Central memory CD8-positive, alpha-beta T cell (primary cell): ENCODE measurements around the gene RNU6-1.

Experiments used
- ATAC-seq: fragments of 150-1000 bp; cut with Tn5 transposase; replicated peaks from 2 replicates; pipeline ENCODE4 v1.10.0; 2022; ENCODE audit warnings: mild to moderate bottlenecking, moderate FRiP score, moderate number of reproducible peaks; ENCODE audit not compliant: poor library complexity, severe bottlenecking; ENCODE audit errors: extremely low read depth
- DNase-seq, 2 donors: peaks; one replicate each; pipeline ENCODE4 v3.0.0; 2021; ENCODE audit warnings: low spot score in 2 of 2
- H3K27ac Mint-ChIP-seq: one replicate; pipeline ENCODE4 v1.8.0; 2022; ENCODE audit warnings: low read depth, mild to moderate bottlenecking, moderate library complexity, mixed read lengths
- H3K27me3 Mint-ChIP-seq: one replicate; pipeline ENCODE4 v1.8.0; 2022; ENCODE audit warnings: mixed read lengths
- H3K36me3 Mint-ChIP-seq: one replicate; pipeline ENCODE4 v1.8.0; 2022; ENCODE audit warnings: mild to moderate bottlenecking, moderate library complexity, mixed read lengths; ENCODE audit not compliant: insufficient read depth
- H3K4me1 Mint-ChIP-seq: one replicate; pipeline ENCODE4 v1.8.0; 2022; ENCODE audit warnings: mixed read lengths
- H3K4me3 Mint-ChIP-seq: one replicate; pipeline ENCODE4 v1.8.0; 2022; ENCODE audit warnings: mild to moderate bottlenecking, moderate library complexity, mixed read lengths
- H3K9me3 Mint-ChIP-seq: one replicate; pipeline ENCODE4 v1.8.0; 2022; ENCODE audit warnings: mixed read lengths

The RNU6-1 gene

DNA sequence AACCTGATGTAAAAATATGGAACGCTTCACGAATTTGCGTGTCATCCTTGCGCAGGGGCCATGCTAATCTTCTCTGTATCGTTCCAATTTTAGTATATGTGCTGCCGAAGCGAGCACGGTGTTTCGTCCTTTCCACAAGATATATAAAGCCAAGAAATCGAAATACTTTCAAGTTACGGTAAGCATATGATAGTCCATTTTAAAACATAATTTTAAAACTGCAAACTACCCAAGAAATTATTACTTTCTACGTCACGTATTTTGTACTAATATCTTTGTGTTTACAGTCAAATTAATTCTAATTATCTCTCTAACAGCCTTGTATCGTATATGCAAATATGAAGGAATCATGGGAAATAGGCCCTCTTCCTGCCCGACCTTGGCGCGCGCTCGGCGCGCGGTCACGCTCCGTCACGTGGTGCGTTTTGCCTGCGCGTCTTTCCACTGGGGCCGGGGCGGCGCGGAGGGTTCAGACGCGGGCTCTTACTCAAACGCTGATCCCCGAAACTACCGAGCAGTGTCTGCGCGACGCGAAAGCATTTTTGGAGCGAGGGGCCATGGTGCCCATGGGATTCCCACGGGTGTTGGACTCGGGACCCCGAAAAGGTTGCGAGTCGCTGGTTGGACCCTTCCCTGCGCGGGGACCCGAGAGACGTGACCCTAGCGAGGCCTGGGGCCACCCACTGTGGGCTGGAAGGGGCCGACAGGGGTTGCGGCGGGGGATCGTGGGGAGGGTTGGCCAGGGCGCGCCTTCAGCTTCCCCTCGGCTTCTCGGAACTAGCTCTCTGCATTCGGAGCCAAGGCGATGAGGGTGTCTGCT is at the start of gene RNU6-1:
Gene RNU6-1, minus strand, starts transcription at position 117 of the 820 bp plus-strand sequence.
- H3K4me1 Mint-ChIP-seq = peaks cover 34% of the 10 kb centered on the region
- no peaks in the 10 kb centered on the region for H3K9me3 Mint-ChIP-seq
- H3K27ac Mint-ChIP-seq = peak within 1 kb of the TSS; percentile 100
- peaks cover 11% of the 10 kb centered on the region for H3K27me3 Mint-ChIP-seq
- H3K36me3 Mint-ChIP-seq = peaks cover 21% of the 10 kb centered on the region
- DNase-seq (peak; percentile 91 to 94), ATAC-seq (peak; percentile 91)
- H3K4me3 Mint-ChIP-seq = peak within 1 kb of the TSS; percentile 91

DNA sequence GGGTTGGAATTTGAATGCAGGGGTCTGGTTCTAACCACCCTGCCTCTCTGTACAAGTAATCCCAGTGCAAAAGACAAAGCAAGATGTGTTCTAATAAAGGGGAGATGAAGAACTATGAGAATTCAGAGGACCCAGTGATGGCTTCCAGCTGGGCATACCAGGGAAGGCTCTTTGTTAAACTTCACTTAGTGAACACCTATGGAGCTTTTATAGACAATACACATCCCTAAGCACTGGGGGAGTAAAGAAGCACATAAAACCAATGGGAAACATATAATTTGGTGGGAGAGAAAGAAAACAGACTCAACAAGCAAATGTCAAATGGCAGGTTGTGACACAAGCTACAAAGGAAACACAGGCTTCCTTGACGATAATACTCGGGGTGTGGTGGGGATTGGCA is 47.9 kb upstream of the RNU6-1 start:
- Mint-ChIP-seq H3K4me3 (no peak overlapping the region), H3K27ac (no peak overlapping the region), H3K4me1 (peaks cover 6% of the 10 kb centered on the region), H3K9me3 (no peaks in the 10 kb centered on the region), H3K36me3 (peaks cover 2% of the 10 kb centered on the region), H3K27me3 (peaks cover 54% of the 10 kb centered on the region)
- ATAC-seq = no peak
- DNase-seq = no peak

DNA sequence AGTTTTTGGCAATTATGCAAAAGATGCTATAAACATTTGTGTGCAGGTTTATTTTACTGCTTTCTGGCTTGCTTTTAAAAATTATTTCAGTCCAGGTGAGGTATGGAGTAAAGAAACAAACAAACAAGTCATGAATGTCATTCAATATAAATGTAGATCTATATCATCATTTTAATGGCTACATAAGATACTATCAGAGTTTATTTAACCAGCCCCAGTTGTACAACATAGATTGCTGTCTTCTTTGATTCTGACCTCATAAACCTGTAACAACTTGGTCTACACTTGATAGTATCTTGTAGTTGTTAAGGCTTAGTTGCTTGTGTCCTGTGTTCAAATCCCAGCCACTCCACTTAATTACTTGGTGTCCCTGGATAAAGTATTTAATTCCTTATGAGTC is 46.0 kb upstream of the RNU6-1 start:
- H3K36me3 Mint-ChIP-seq = peaks cover 2% of the 10 kb centered on the region
- H3K4me3 Mint-ChIP-seq = peak overlapping the region; percentile 50
- no peaks in the 10 kb centered on the region for H3K9me3 Mint-ChIP-seq
- ATAC-seq (no peak), DNase-seq (no peak)
- no peak overlapping the region for H3K27ac Mint-ChIP-seq
- H3K4me1 Mint-ChIP-seq = peaks cover 6% of the 10 kb centered on the region
- H3K27me3 Mint-ChIP-seq = peaks cover 44% of the 10 kb centered on the region

DNA sequence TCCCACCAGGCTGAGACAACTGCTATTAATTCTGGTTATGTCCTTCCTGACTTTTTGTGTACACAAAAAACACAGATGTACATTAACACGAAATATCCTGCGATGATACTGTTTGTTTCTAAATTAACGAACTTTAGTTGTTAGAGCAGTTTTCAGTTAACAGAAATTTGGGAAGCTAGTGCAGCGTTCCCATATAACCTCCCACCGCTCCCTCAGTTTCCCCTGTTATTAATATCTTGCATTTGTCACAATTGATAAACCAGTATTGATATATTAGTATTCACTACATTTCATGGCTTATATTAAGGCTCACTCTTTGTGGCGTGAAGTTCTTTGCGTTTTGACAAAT is 45.3 kb upstream of the RNU6-1 start:
- H3K4me3 Mint-ChIP-seq = peak overlapping the region; percentile 50
- peaks cover 2% of the 10 kb centered on the region for H3K36me3 Mint-ChIP-seq
- H3K27me3 Mint-ChIP-seq = peaks cover 38% of the 10 kb centered on the region
- H3K9me3 Mint-ChIP-seq = no peaks in the 10 kb centered on the region
- DNase-seq = no peak
- peaks cover 6% of the 10 kb centered on the region for H3K4me1 Mint-ChIP-seq
- ATAC-seq = no peak
- H3K27ac Mint-ChIP-seq = no peak overlapping the region

DNA sequence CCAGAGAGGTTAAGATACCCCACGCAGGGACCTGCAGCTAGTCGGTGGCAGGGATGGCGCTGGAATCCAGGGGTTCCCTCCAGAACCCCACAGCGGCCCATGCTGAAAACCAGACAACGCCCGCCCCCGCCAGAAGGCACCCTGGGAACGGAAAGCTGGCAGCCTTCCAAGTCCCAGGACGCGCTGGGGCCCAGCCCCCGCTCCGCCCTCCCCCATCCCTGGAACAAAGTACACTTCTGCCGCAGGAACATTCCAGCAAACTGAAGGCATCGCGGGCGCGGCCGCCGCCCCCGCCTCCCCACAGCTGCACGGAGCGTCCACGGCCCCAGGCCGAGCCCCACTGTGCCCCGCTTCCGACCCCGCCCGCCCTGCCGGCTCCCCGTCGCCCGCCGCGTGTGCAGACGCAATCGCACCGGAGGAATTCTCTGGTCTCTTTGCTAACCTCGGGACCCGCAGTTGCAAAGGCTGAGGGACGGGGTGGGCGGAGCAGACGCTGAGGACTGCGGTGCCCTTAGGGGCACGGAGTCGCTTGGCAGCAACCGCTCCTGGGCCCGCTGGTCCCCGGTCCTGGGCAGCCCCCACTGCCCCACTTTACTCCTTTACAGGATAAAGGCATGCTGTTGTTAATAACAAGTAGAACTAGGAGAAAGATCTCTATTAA is 44.8 kb upstream of the RNU6-1 start:
- H3K27me3 Mint-ChIP-seq = peaks cover 33% of the 10 kb centered on the region
- H3K4me1 Mint-ChIP-seq = peaks cover 6% of the 10 kb centered on the region
- no peak overlapping the region for H3K27ac Mint-ChIP-seq
- DNase-seq (peak in 1 of 2 donors; percentile 20), ATAC-seq (peak; percentile 82)
- H3K9me3 Mint-ChIP-seq = no peaks in the 10 kb centered on the region
- peaks cover 4% of the 10 kb centered on the region for H3K36me3 Mint-ChIP-seq
- H3K4me3 Mint-ChIP-seq = peak overlapping the region; percentile 50

DNA sequence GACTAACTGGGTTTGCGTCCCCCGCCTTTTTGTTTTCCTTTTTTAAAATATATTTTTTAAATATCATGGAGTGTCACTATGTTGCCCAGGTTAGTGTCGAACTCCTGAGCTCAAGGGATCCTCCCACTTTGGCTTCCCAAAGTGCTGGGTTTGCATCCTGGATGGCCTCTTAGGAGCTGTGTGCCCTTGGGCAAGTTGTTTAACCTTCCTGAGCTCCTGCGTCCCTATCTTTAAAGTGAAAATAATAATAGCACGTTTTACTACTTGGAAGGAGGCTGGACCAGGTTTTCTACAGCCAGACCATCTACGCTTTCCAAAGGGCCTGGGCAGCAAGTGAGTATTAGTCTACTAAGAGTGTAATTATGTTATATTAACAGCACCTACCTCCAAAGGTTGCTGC is 44.2 kb upstream of the RNU6-1 start:
- ATAC-seq = no peak
- Mint-ChIP-seq H3K4me1 (peaks cover 6% of the 10 kb centered on the region), H3K27me3 (peaks cover 28% of the 10 kb centered on the region), H3K27ac (no peak overlapping the region), H3K4me3 (no peak overlapping the region), H3K9me3 (no peaks in the 10 kb centered on the region), H3K36me3 (peaks cover 2% of the 10 kb centered on the region)
- no peak for DNase-seq

DNA sequence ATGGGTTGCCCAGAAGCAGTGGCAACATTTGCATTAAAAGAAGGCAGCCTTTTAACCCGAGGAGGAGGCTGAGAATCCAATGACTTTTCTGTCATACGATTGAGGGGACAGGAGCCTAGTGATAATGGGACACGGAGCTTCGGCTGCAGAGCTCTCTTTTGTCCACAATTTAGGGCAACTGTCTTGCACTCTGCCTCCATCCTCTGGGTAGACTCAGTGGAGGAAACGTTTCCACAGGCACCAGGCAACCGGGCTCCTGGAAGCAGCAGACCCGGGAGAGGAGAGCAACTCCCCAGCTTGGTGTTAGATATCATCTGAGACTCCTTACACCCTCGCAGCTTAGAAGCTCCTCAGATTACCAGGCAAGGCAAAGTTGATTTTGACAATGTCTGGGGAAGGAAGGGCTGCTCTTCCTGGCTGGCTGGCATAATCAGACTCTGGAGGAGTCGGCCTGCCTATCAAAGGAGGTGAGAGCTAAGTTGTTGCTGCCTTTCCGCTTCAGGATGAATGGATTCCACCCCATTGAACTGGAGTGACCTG is 43.5 kb upstream of the RNU6-1 start:
- Mint-ChIP-seq H3K27ac (no peak overlapping the region), H3K4me3 (no peak overlapping the region), H3K9me3 (no peaks in the 10 kb centered on the region), H3K27me3 (peaks cover 28% of the 10 kb centered on the region), H3K4me1 (peaks cover 6% of the 10 kb centered on the region), H3K36me3 (peaks cover 2% of the 10 kb centered on the region)
- no peak for ATAC-seq
- no peak for DNase-seq

DNA sequence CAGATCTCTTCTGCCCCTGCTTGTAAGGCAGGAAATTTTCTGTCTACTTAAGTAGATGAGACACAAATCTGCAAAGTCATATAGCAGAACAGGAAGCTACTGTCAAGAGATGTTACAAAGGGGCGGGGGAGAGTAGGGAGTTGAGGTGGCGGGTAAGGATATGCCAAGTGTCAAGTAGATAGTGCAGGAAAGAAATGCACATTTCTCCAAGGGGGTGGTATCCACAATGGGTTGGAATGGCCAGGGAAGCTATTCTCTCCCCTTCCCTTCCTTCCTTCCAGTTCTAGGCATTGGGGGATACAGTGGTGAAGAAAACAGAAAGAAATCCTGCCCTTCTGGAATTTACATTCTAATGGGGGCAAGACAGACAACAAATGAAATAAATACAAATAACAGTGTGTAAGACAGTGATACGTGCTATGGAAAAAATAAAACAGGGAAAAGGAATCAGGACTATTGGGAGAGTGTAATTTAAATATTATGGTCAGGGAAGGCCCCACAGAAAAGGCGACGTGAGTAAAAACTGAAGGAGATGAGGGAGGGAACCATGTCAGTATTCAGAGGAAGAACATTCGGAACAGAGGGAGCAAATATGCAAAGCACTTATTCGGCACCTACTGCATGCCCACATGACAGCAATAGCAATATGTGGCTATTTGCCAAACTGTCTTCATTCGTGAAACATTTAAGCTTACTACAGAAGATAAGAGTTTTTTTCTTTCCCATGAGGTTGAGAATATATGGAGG is 42.8 kb upstream of the RNU6-1 start:
- Mint-ChIP-seq H3K4me3 (peak overlapping the region; percentile 19), H3K27me3 (peaks cover 28% of the 10 kb centered on the region), H3K4me1 (peaks cover 6% of the 10 kb centered on the region), H3K9me3 (no peaks in the 10 kb centered on the region), H3K36me3 (peaks cover 2% of the 10 kb centered on the region), H3K27ac (no peak overlapping the region)
- ATAC-seq (no peak), DNase-seq (no peak)

DNA sequence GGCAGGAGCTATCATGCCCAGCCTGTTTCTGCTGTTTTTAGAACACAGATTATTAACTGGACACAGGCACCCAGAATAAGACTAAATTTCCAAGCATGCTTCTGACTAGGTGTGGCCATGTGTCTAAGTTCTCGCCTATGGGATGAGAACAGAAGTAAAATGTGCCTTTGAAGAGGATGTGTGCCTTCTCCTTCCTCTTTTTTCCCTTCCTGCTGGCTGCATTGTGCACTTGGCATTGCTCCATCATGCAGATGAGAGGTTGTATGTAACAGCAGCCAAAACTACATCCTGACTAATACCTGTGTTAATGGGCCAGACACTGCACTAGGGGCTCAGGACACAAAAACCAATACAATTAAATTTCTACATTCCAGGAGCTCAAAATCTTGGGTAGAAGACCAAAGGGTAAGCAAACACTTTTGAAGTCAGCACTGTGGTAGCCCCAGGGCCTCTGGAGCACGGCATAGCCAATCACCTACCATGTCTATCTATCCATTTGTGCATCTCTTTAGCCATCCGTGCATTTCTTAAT is 40.9 kb upstream of the RNU6-1 start:
- Mint-ChIP-seq H3K4me3 (no peak overlapping the region), H3K4me1 (peaks cover 6% of the 10 kb centered on the region), H3K9me3 (no peaks in the 10 kb centered on the region), H3K36me3 (peaks cover 2% of the 10 kb centered on the region), H3K27me3 (peaks cover 27% of the 10 kb centered on the region), H3K27ac (no peak overlapping the region)
- no peak for DNase-seq
- no peak for ATAC-seq

DNA sequence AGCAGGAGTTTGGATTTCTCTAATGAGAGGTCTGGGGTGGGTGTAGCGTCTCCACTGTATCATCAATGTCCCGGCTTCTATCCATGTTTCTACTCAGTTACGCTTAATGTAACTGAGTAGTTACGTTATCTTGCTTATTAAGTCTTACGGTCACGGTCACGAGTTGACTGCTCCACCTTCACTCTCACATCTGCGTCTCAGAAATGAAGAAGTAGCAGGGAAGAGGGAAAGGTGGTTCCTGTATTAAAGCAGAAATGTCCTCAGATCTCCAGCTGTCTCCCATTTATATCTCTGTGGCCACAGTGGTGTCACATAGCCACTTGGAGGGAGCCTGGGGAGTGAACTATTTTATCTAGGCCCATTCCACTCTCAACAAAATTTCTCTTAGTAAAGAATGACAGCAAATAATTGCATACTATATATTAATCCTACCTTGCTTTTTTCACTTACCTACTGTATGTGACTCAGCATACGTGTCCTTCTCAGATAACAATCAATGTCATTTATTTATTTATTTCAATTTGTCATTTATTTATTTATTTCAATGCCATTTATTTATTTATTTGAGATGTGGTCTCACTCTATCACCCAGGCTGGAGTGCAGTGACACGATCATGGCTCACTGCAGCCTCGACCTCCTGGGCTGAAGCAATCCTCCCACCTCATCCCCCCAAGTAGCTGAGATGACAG is 39.7 kb upstream of the RNU6-1 start:
- no peak for DNase-seq
- no peak overlapping the region for H3K27ac Mint-ChIP-seq
- H3K4me1 Mint-ChIP-seq = no peaks in the 10 kb centered on the region
- H3K9me3 Mint-ChIP-seq = no peaks in the 10 kb centered on the region
- no peak for ATAC-seq
- H3K4me3 Mint-ChIP-seq = no peak overlapping the region
- H3K36me3 Mint-ChIP-seq = peaks cover 2% of the 10 kb centered on the region
- H3K27me3 Mint-ChIP-seq = peaks cover 20% of the 10 kb centered on the region

DNA sequence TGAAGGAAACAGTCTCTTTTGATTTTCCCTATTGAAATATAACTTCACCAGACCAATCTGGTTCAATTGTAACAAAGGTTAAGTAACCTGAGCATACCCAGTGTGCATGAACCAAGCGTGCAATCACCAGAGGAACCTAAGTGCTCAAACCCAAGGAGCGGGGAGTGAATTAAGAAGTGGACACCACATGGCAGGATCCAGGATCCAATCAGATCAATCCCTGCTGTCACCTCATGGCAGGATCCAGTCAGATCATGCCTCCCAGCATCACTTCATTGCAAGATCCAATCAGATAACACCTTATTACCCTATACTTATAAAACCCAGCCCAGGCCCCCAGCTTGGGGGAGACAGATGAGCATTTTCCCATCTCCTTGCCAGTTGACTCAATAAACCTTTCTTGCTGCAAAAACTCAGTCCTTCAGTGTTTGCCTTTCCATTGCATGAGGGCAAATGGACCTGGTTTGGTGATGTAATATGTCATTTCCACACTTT is 38.9 kb upstream of the RNU6-1 start:
- Mint-ChIP-seq H3K27ac (no peak overlapping the region), H3K4me3 (no peak overlapping the region), H3K36me3 (peaks cover 2% of the 10 kb centered on the region), H3K4me1 (no peaks in the 10 kb centered on the region), H3K27me3 (peaks cover 28% of the 10 kb centered on the region), H3K9me3 (peaks cover 5% of the 10 kb centered on the region)
- ATAC-seq (no peak), DNase-seq (no peak)

DNA sequence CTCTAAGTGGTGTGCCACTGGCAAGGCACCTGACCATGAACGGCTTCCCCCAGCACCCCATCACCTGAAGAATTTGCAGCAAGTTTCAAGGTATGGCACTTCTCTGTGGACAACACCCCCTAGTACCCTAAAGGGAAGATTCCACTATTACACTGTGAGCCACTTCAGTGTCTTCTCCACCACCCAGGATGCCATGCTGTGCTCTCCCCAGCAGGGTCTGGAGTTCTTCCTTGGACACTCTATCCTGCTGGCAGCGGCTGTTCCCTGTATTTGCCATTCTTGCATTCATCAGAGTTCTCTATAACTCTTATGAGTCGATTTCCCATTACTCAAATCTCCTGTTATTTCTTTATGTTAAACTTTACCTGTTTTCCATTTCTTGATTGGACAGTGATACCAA is 33.9 kb upstream of the RNU6-1 start:
- ATAC-seq (no peak), DNase-seq (no peak)
- H3K27ac Mint-ChIP-seq = no peak overlapping the region
- no peaks in the 10 kb centered on the region for H3K4me1 Mint-ChIP-seq
- H3K27me3 Mint-ChIP-seq = peaks cover 65% of the 10 kb centered on the region
- peaks cover 7% of the 10 kb centered on the region for H3K9me3 Mint-ChIP-seq
- H3K36me3 Mint-ChIP-seq = peaks cover 2% of the 10 kb centered on the region
- H3K4me3 Mint-ChIP-seq = no peak overlapping the region
